ENCODE measurements around the gene SZT2.
"Not testable (repeated sequence)": the region's sequence is repeated elsewhere in the genome, so short reads cannot be mapped to it uniquely, and the experiment has no call there.

Gene SZT2

GRCh38 chr1:43363283-43363934, 26.3 kb upstream of the SZT2 start:
- no peak for DNase-seq (ENCODE audit: low read depth)

GRCh38 chr1:43363935-43364525, 25.7 kb upstream of the SZT2 start:
- DNase-seq (ENCODE audit: low read depth) = no peak

- DNase-seq (ENCODE audit: low read depth) = no peak
Observed at GRCh38 chr1:43365678-43366077, 24.0 kb upstream of the SZT2 start.

- no peak for DNase-seq (ENCODE audit: low read depth)
Observed at GRCh38 chr1:43366179-43366578, 23.5 kb upstream of the SZT2 start.

GRCh38 chr1:43366601-43367025, 23.1 kb upstream of the SZT2 start:
- DNase-seq (ENCODE audit: low read depth) = no peak

GRCh38 chr1:43367026-43367903, 22.4 kb upstream of the SZT2 start:
- no peak for DNase-seq (ENCODE audit: low read depth)

- peak; percentile 79 for DNase-seq (ENCODE audit: low read depth)
Observed at GRCh38 chr1:43367904-43368645, 21.6 kb upstream of the SZT2 start, which contains the start of gene ELOVL1. TSS of gene ELOVL1 (minus strand) at chr1:43368011. CDS start at chr1:43365609, 2,402 bp downstream.

DNA sequence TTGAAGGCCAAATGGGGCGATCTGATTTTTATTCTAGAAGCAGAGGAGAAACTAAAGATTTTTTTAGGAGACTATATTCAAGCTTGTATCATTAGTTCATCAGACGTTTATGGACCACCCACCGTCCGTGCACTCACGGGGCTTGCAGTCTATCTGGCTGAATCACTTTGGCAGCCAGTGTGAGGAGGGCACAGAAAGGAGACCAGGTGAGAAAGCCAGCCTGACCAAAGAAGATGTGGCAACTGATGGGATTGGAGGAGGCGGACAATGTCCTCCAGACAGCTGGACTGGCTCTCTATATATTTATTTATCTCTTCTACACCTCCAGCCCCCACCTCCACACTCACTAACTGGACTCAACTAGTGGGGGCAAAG, 21.1 kb upstream of the SZT2 start:
- no peak for DNase-seq (ENCODE audit: low read depth)

DNA sequence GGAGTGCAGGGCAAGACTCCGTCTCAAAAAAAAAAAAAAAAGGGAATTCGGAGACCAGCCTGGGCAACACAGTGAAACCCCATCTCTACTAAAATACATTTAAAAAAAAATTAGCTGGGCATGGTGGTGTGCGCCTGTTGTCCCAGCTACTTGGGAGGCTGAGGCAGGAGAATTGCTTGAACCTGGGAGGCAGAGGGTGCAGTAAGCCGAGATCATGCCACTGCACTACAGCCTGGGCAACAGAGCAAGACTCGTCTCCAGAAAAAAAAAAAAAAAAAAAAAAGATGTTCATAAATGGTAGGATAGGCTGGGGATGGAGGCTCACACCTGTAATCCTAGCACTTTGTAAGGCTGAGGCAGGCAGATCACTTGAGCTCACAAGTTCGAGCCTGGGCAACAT, 19.9 kb upstream of the SZT2 start:
- DNase-seq (ENCODE audit: low read depth) = not testable (repeated sequence)

GRCh38 chr1:43370564-43370963, 19.1 kb upstream of the SZT2 start:
- DNase-seq (ENCODE audit: low read depth) = no peak

- no peak for DNase-seq (ENCODE audit: low read depth)
Observed at GRCh38 chr1:43372172-43372571, 17.5 kb upstream of the SZT2 start.

- DNase-seq (ENCODE audit: low read depth) = no peak
Observed at GRCh38 chr1:43373066-43373940, 16.4 kb upstream of the SZT2 start.

- DNase-seq (ENCODE audit: low read depth) = no peak
Observed at GRCh38 chr1:43376723-43377235, 12.9 kb upstream of the SZT2 start.

DNA sequence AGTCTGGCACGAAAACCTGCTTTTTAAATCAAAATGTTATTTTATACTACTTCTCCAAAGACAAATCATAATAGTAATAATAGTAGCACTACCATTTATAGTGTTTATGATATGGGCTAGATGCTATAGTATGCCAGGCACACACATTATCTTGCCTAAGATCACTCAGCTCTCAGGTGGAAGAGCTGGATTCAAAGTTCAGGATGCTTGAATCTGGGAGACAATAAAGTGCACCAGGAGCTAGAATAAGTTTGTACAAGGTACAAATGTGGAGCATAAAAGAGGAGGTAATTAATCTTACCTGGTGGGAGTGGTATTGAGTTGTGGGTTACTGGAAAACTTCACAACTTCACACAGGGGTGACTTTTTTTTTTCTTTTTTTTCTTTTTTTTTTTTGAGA, 11.9 kb upstream of the SZT2 start:
- DNase-seq (ENCODE audit: low read depth) = no peak

DNA sequence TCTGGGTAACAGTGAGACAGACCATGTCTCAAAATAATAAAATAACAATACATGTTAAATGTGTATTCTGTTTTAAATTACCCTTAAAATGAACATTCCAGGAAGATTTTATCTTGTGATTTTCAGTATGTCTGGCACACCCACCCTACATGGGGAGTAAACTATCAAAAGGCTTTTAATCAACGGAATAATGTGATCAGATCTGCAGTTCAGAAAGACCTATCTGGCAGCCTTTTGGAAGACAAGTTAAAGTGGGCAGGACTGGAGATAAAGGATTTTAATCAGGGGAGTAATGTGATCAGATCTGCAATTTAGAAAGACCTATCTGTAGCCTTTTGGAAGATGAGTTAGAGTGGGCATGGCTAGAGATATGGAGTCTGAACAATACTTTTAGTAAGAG, 10.2 kb upstream of the SZT2 start:
- no peak for DNase-seq (ENCODE audit: low read depth)

DNA sequence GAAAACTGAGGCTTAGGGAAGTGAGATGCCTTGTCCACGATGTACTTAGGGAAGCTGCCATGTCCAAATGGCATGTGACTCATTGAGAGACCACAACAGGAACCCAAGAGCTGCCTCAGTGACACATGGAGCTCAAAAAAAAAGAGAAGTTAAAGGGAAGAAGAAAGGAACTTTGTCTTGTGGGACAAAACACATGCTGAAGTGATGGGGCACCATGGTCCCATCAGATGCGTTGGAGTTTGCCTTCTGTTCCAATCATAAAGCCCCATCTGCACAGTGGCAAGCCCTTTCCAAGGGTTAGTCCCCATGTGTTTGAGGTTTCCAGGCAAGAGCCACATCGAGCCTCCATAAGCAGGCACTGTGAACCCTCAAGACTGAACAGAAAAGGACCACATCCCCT, 8.1 kb upstream of the SZT2 start:
- DNase-seq (ENCODE audit: low read depth) = no peak

GRCh38 chr1:43382027-43382779, 7.5 kb upstream of the SZT2 start:
- DNase-seq (ENCODE audit: low read depth) = no peak

GRCh38 chr1:43383449-43383848, 6.2 kb upstream of the SZT2 start:
- DNase-seq (ENCODE audit: low read depth) = no peak

- DNase-seq (ENCODE audit: low read depth) = no peak
Observed at GRCh38 chr1:43386676-43387075, 3.0 kb upstream of the SZT2 start.

DNA sequence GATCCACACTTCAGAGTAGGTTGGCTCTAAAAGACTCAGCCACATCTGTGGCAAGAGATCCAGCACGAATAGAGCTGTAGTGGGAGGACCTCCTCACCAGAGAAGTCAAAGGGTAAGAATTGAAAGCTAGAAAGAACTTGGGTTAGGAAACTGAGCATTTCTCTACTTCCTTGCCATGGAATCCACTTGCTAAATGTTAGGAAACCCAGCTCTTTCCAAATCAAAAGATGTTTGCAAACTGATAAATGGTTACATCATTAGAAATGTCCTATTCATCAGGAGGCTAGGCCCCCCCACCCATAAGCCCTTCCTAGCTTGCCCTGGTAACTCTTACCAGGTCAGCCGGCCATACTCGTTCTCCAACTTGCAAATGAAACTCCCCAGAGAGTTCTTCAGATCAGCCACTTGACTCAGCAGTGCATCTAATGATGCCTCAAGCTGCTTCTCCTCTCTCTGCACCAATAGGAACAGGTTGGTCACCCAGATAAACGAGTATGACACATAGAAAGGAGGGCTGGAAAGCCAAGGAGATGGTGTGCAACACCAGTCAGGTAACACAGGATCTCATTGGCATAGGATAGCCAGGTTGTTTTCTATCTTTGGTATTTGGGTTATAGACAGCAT, 1.6 kb upstream of the SZT2 start:
- no peak for DNase-seq (ENCODE audit: low read depth)
